Endothelial cell of umbilical vein (primary cell): ENCODE measurements around the gene CARD11. TPM values are rescaled to one million over a fixed set of nuclear protein-coding genes. Genes with fewer than 3 reads are reported as not detected.

Experiments used
- BruUV-seq: library from RNA; stranded (reverse); fragments of 400-500 nt; replicated peaks from 2 replicates; lab custom pipeline; 2021; lab: Mats Ljungman, UMichigan
- CTCF ChIA-PET: fragments of 300-600, 350-600 bp; sonication (Branson Sonifier 250); formaldehyde crosslinking; loops from one replicate; lab custom pipeline; 2021; ENCODE audit warnings: antibody characterized with exemption, inconsistent platforms; lab: Charles Lee
- POLR2A ChIA-PET: fragments of 300-600, 350-600 bp; sonication (Branson Sonifier 250); formaldehyde crosslinking; loops from one replicate; lab custom pipeline; 2021; ENCODE audit warnings: antibody characterized with exemption, inconsistent platforms; lab: Charles Lee
- DNase-seq: peaks from one replicate; pipeline ENCODE4 v3.0.0-alpha.2; 2011; ENCODE audit warnings: low read depth, low spot score
- FAIRE-seq: peaks from 2 replicates; lab custom pipeline; 2011; peaks lifted over from hg19 to GRCh38; lab: Jason Lieb, UNC
- H2AFZ ChIP-seq: 2 replicates; pipeline ENCODE4 v1.6.0; 2012; ENCODE audit warnings: low read depth, low read length, control low read depth, inconsistent platforms
- H3K27ac ChIP-seq: 2 replicates; pipeline ENCODE4 v1.5.1; 2011; ENCODE audit warnings: low read depth, mild to moderate bottlenecking, control low read depth, low read length, moderate library complexity; ENCODE audit not compliant: insufficient read depth
- H3K27me3 ChIP-seq, 2 experiments: 2 replicates each; pipeline versions ENCODE4 v1.6.0 to v1.6.1; 2011; ENCODE audit warnings: low read length in 2 of 2, mixed read lengths in 1 of 2; ENCODE audit not compliant: control insufficient read depth in 2 of 2, insufficient read depth in 2 of 2
- H3K36me3 ChIP-seq, 2 experiments: 2 replicates in 1 of 2; 3 replicates in 1 of 2; pipeline ENCODE4 v1.5.1; 2011; ENCODE audit warnings: low read length in 2 of 2, mild to moderate bottlenecking in 1 of 2, moderate library complexity in 1 of 2; ENCODE audit not compliant: control insufficient read depth in 2 of 2, insufficient read depth in 2 of 2; ENCODE audit errors: extremely low read depth in 1 of 2
- H3K4me1 ChIP-seq: 3 replicates; pipeline ENCODE4 v1.5.1; 2011; ENCODE audit warnings: mild to moderate bottlenecking, low read length; ENCODE audit not compliant: control insufficient read depth, insufficient read depth; ENCODE audit errors: extremely low read depth
- H3K4me2 ChIP-seq: 2 replicates; pipeline ENCODE4 v1.6.1; 2011; ENCODE audit warnings: low read length, control low read depth, mixed read lengths; ENCODE audit not compliant: insufficient read depth
- H3K4me3 ChIP-seq, 3 experiments: fragments of 200-600 bp in 1 of 3; sonication (generic), shearing (Covaris generic) in 1 of 3; replicated peaks in 1 of 3; 2 replicates each; pipeline ENCODE4 v1.5.1; 2011 to 2016; ENCODE audit warnings: control low read depth in 3 of 3, low read length in 3 of 3, mild to moderate bottlenecking in 2 of 3, inconsistent platforms in 1 of 3, low read depth in 1 of 3, moderate library complexity in 1 of 3; ENCODE audit not compliant: insufficient read depth in 1 of 3
- H3K79me2 ChIP-seq: 2 replicates; pipeline ENCODE4 v1.6.0; 2012; ENCODE audit warnings: low read length, inconsistent platforms; ENCODE audit not compliant: control insufficient read depth, insufficient read depth
- H3K9ac ChIP-seq: replicated peaks from 2 replicates; pipeline ENCODE3; 2011; ENCODE audit warnings: low read length, control low read depth; ENCODE audit not compliant: insufficient read depth; ENCODE audit errors: extremely low read depth
- H3K9me1 ChIP-seq: replicated peaks from 3 replicates; pipeline ENCODE4 v1.6.0; 2011; ENCODE audit warnings: mild to moderate bottlenecking, low read length; ENCODE audit not compliant: control insufficient read depth, insufficient read depth; ENCODE audit errors: extremely low read depth
- H3K9me3 ChIP-seq: replicated peaks from 2 replicates; pipeline ENCODE4 v1.5.1; 2012; ENCODE audit warnings: low read length, inconsistent platforms; ENCODE audit not compliant: control insufficient read depth, insufficient read depth
- H4K20me1 ChIP-seq: replicated peaks from 2 replicates; pipeline ENCODE3; 2011; ENCODE audit warnings: mild to moderate bottlenecking, low read length; ENCODE audit not compliant: control insufficient read depth, insufficient read depth; ENCODE audit errors: extremely low read depth
- EZH2 ChIP-seq: IDR thresholded peaks from 2 replicates; pipeline ENCODE4 v1.6.1; 2012; ENCODE audit warnings: borderline replicate concordance, low read depth, mild to moderate bottlenecking, moderate library complexity, low read length, inconsistent platforms; ENCODE audit not compliant: severe bottlenecking
- FOS ChIP-seq: IDR thresholded peaks from 2 replicates; pipeline ENCODE4 v1.6.1; 2011; ENCODE audit warnings: mild to moderate bottlenecking, low read length, moderate library complexity, borderline replicate concordance; ENCODE audit not compliant: insufficient read depth
- GATA2 ChIP-seq: IDR thresholded peaks from 2 replicates; pipeline ENCODE4 v1.7.0; 2011; ENCODE audit warnings: low read depth, mild to moderate bottlenecking, moderate library complexity, mixed read lengths, low read length; ENCODE audit not compliant: insufficient read length, insufficient read depth
- JUN ChIP-seq: IDR thresholded peaks from 2 replicates; pipeline ENCODE4 v1.6.1; 2011; ENCODE audit warnings: borderline replicate concordance, low read depth; ENCODE audit not compliant: insufficient read length, insufficient read depth
- MYC ChIP-seq: IDR thresholded peaks from one replicate; pipeline ENCODE4 v1.6.1; 2011; ENCODE audit warnings: mild to moderate bottlenecking, low read depth, low read length
- POLR2A ChIP-seq: IDR thresholded peaks from 2 replicates; pipeline ENCODE4 v1.6.1; 2012; ENCODE audit warnings: low read depth, mild to moderate bottlenecking, control low read depth, low read length
- POLR2AphosphoS5 ChIP-seq: IDR thresholded peaks from 2 replicates; pipeline ENCODE4 v1.6.1; 2012; ENCODE audit warnings: low read depth, mild to moderate bottlenecking, control low read depth, low read length, moderate library complexity; ENCODE audit not compliant: insufficient read depth
- dilution Hi-C: fragments of 300-500 bp; cut with MboI; formaldehyde crosslinking; loops from one replicate; pipeline ENCODE4 v1.15.0; 2019; ENCODE audit warnings: low sequenced_read_pairs; ENCODE audit not compliant: extremely low pct_ligation_motif_present
- intact Hi-C: fragments of 100-400 bp; cut with micrococcal nuclease; formaldehyde crosslinking; loops from one replicate; pipeline ENCODE4 v1.10.0; 2022
- polyA plus RNA-seq, 4 experiments: library from polyadenylated mRNA; depleted of rRNA in 3 of 4; stranded (reverse) in 3 of 4; unstranded in 1 of 4; fragments of >200 nt; gene quantifications; 2 replicates each; pipeline versions ENCODE4 v1.2.1 to v1.2.3, GENCODE V29; 2011 to 2012; ENCODE audit warnings: missing spikeins in 1 of 4
- total RNA-seq: library from RNA; stranded (reverse); gene quantifications from 2 replicates; pipeline ENCODE4 v1.2.3, GENCODE V29; 2021
- TF ChIP-seq, protein P1 (sequence below): IDR thresholded peaks from 2 replicates; pipeline ENCODE4 v1.6.1; 2011; ENCODE audit not compliant: insufficient read depth, insufficient read length
- TF ChIP-seq, protein P2 (sequence below), 2 donors: IDR thresholded peaks; 1 replicate in 1 of 2; 2 replicates in 1 of 2; pipeline ENCODE4 v1.5.1; 2011; ENCODE audit warnings: low read length in 2 of 2, mild to moderate bottlenecking in 2 of 2, moderate library complexity in 2 of 2, control low read depth in 1 of 2, inconsistent platforms in 1 of 2, low read depth in 1 of 2; ENCODE audit not compliant: insufficient read depth in 1 of 2; ENCODE audit errors: extremely low read depth in 1 of 2

Gene CARD11
- total and polyA plus RNA-seq, 2 donors (not counting 3 experiments of a cell fraction or from before 2014, with no cell fraction given): 20.4 to 41.8 TPM

DNA sequence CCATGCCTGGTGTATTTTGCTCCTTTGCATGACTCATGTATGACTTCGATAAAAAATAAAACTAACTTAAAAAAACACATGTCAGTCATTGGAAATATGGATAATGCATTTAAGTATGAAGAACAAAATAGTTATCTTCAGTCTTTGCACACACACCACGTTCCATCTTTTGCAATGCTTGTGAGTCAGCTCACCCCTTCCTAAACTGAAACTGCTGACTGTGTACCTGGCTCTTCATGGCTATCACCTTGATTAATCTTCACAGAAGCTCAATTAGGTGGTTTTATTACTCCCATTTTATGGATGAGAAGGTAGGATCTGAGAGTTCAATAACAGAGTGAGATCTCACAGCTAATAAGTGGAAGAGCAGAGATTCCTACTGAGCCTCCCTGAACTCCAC lies 79.5 kb downstream of the CARD11 start:
- TF ChIP-seq JUN (no peak), EZH2 (no peak), POLR2A (no peak), GATA2 (no peak), MYC (no peak), POLR2AphosphoS5 (no peak), FOS (no peak)
- TF ChIP-seq, protein P1, sequence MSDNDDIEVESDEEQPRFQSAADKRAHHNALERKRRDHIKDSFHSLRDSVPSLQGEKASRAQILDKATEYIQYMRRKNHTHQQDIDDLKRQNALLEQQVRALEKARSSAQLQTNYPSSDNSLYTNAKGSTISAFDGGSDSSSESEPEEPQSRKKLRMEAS: no peak
- TF ChIP-seq, protein P2, sequence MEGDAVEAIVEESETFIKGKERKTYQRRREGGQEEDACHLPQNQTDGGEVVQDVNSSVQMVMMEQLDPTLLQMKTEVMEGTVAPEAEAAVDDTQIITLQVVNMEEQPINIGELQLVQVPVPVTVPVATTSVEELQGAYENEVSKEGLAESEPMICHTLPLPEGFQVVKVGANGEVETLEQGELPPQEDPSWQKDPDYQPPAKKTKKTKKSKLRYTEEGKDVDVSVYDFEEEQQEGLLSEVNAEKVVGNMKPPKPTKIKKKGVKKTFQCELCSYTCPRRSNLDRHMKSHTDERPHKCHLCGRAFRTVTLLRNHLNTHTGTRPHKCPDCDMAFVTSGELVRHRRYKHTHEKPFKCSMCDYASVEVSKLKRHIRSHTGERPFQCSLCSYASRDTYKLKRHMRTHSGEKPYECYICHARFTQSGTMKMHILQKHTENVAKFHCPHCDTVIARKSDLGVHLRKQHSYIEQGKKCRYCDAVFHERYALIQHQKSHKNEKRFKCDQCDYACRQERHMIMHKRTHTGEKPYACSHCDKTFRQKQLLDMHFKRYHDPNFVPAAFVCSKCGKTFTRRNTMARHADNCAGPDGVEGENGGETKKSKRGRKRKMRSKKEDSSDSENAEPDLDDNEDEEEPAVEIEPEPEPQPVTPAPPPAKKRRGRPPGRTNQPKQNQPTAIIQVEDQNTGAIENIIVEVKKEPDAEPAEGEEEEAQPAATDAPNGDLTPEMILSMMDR (IDR thresholded peaks at IDR 0.05; ENCODE audit: extremely low read depth in 1 of 2, insufficient read depth in 1 of 2, low read depth in 1 of 2, low read length in 2 of 2): no peak
- peaks cover 3% of the 10 kb centered on the region for H3K9me3 ChIP-seq
- H3K4me1 ChIP-seq: peaks cover 3% of the 10 kb centered on the region
- DNase-seq: no peak
- FAIRE-seq: no peak
- no peaks in the 10 kb centered on the region for H3K79me2 ChIP-seq
- H3K9me1 ChIP-seq: no peaks in the 10 kb centered on the region
- BruUV-seq: no TSS peak
- intact Hi-C loops: no loop called here
- ChIA-PET POLR2A (no interaction called here), CTCF (interaction anchor here (1.2 kb wide), 1 partner anchor 34 kb away, joined by 3 read pairs; no protein-coding TSS in a partner anchor)
- no peak overlapping the region for H3K4me3 ChIP-seq
- H3K27ac ChIP-seq: no peak overlapping the region
- H3K36me3 ChIP-seq: no peaks in the 10 kb centered on the region
- H4K20me1 ChIP-seq: no peaks in the 10 kb centered on the region
- no peaks in the 10 kb centered on the region for H3K27me3 ChIP-seq
- dilution Hi-C loops: no loop called here
- H2AFZ ChIP-seq: no peak overlapping the region
- H3K9ac ChIP-seq: no peak overlapping the region
- H3K4me2 ChIP-seq: no peak overlapping the region
